ENCODE data around the gene CIAO3.

DNA sequence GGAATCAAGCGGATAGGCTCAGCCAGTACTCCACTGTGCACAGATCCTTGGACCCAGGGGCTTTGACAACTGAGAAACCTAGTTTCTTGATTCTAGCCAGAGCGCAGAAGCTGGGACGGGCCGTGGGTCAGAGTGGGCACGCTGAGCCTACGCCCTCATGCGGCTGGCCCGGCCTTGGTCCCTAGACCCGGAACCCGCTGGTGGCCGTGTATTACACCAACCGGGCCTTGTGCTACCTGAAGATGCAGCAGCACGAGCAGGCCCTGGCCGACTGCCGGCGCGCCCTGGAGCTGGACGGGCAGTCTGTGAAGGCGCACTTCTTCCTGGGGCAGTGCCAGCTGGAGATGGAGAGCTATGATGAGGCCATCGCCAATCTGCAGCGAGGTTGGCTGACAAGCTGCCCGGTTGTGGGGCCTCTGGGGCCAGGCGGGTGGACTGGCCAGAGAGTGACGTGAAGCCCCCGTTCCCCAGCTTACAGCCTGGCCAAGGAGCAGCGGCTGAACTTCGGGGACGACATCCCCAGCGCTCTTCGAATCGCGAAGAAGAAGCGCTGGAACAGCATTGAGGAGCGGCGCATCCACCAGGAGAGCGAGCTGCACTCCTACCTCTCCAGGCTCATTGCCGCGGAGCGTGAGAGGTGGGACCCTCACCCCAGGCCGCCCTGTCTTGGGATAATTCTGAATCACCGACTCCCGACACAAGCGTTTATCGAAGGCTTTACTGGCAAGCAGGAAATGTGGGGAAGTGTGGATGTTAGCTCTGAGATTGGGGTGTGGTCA lies 59.6 kb downstream of the CIAO3 start:
- TF ChIP-seq, protein P1, sequence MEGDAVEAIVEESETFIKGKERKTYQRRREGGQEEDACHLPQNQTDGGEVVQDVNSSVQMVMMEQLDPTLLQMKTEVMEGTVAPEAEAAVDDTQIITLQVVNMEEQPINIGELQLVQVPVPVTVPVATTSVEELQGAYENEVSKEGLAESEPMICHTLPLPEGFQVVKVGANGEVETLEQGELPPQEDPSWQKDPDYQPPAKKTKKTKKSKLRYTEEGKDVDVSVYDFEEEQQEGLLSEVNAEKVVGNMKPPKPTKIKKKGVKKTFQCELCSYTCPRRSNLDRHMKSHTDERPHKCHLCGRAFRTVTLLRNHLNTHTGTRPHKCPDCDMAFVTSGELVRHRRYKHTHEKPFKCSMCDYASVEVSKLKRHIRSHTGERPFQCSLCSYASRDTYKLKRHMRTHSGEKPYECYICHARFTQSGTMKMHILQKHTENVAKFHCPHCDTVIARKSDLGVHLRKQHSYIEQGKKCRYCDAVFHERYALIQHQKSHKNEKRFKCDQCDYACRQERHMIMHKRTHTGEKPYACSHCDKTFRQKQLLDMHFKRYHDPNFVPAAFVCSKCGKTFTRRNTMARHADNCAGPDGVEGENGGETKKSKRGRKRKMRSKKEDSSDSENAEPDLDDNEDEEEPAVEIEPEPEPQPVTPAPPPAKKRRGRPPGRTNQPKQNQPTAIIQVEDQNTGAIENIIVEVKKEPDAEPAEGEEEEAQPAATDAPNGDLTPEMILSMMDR (IDR thresholded peaks at IDR 0.05), result no peak
- TF ChIP-seq POLR2A (IDR thresholded peaks at IDR 0.05), result no peak
- no peak for TF ChIP-seq EP300 (IDR thresholded peaks at IDR 0.05)

Data from upper lobe of left lung (tissue), 4 donors.